ENCODE data around the gene OPCML. TPM values are rescaled to one million over a fixed set of nuclear protein-coding genes. Genes with fewer than 3 reads are reported as not detected.

OPCML gene
- total RNA-seq, 4 donors from 2014 or later, result 0.33 TPM; not detected in 3

DNA sequence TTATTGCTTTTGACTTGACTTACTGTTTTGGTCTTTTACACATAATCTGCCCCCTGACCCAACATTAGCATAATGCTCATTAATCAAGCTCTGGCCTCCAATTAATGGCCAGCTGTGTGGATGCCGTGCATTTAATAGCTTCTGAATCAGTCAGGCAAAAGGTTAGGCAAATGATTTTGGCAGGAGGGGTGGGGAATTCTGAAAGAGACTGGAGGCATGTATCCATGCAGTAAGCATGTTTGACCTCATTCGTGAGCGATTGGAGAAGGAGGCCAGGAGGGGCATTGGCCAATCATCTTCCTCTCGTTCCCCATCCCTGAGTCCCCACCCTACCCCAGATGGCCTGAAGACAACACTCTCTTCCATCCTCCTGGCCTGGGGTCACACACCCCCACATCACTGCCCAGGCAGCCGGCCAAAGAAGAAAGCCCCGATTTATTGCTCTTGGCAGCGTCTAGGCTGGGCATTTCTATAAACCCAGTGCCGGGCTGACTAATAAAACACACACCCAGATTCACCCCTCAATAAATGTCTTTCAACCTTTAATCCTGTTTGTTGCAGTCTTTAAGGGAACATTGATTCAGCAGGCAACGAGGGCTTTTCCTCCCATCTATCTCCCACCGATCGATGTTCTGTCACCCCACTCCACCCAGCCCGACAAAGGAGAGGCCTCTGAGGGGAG, 150.0 kb downstream of the OPCML start:
- intact Hi-C loops (cut with DNase I), result no loop called here
- no peaks in the 10 kb centered on the region for H3K27me3 ChIP-seq
- 71 to 82% methylated on average over 12 of the region's 12 CpGs for WGBS, 2 donors
- H3K36me3 ChIP-seq, result no peaks in the 10 kb centered on the region
- no peak overlapping the region for H3K27ac ChIP-seq
- no peaks in the 10 kb centered on the region for H3K9me3 ChIP-seq
- H3K4me1 ChIP-seq, result no peaks in the 10 kb centered on the region
- DNase-seq, result no peak
- no peak overlapping the region for H3K4me3 ChIP-seq (replicated peaks in 1 of 3)
- TF ChIP-seq, protein P1, sequence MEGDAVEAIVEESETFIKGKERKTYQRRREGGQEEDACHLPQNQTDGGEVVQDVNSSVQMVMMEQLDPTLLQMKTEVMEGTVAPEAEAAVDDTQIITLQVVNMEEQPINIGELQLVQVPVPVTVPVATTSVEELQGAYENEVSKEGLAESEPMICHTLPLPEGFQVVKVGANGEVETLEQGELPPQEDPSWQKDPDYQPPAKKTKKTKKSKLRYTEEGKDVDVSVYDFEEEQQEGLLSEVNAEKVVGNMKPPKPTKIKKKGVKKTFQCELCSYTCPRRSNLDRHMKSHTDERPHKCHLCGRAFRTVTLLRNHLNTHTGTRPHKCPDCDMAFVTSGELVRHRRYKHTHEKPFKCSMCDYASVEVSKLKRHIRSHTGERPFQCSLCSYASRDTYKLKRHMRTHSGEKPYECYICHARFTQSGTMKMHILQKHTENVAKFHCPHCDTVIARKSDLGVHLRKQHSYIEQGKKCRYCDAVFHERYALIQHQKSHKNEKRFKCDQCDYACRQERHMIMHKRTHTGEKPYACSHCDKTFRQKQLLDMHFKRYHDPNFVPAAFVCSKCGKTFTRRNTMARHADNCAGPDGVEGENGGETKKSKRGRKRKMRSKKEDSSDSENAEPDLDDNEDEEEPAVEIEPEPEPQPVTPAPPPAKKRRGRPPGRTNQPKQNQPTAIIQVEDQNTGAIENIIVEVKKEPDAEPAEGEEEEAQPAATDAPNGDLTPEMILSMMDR (IDR thresholded peaks at IDR 0.05), result no peak
- TF ChIP-seq POLR2A (IDR thresholded peaks at IDR 0.05), result no peak

DNA sequence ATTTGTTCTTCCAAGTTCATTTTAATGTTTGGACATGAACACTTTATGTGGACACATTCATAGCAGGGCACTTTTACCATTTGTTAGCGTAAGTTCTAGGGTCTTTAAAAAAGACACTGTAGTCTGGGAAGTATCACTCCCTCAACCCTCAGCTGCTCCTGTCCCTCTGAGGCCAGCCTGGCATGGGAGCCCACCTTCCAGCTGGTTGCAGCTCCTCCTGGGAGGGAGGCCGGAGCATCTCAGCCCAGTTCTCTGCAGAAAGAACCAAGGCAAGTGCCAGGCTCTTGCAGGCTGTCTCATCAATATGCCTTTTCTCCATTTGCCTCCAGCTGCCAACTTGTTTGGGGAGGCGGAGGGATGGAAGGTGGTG, 150.6 kb downstream of the OPCML start:
- Histone ChIP-seq H3K36me3 (no peaks in the 10 kb centered on the region), H3K4me1 (no peaks in the 10 kb centered on the region), H3K27ac (no peak overlapping the region), H3K27me3 (no peaks in the 10 kb centered on the region), H3K9me3 (no peaks in the 10 kb centered on the region), H3K4me3 (replicated peaks in 1 of 3) (no peak overlapping the region)
- no peak for TF ChIP-seq POLR2A (IDR thresholded peaks at IDR 0.05)
- TF ChIP-seq, protein P1 (IDR thresholded peaks at IDR 0.05), result no peak
- 58 to 80% methylated on average over 3 of the region's 3 CpGs for WGBS, 2 donors
- no peak for DNase-seq
- intact Hi-C loops (cut with DNase I), result no loop called here

GRCh38 chr11:133366147-133366546, 166.2 kb downstream of the OPCML start:
- DNase-seq, result no peak
- Histone ChIP-seq H3K4me3 (replicated peaks in 1 of 3) (no peak overlapping the region), H3K9me3 (no peaks in the 10 kb centered on the region), H3K27me3 (no peaks in the 10 kb centered on the region), H3K27ac (no peak overlapping the region), H3K36me3 (no peaks in the 10 kb centered on the region), H3K4me1 (no peaks in the 10 kb centered on the region)
- TF ChIP-seq POLR2A (IDR thresholded peaks at IDR 0.05), result no peak
- intact Hi-C loops (cut with DNase I), result no loop called here
- 35 to 55% methylated on average over 8 of the region's 8 CpGs for WGBS, 2 donors

- 77 to 86% methylated on average over 14 to 15 of the region's 15 CpGs for WGBS, 2 donors
- TF ChIP-seq POLR2A (IDR thresholded peaks at IDR 0.05), result no peak
- TF ChIP-seq, protein P1 (IDR thresholded peaks at IDR 0.05), result no peak
- no peak overlapping the region for H3K27ac ChIP-seq
- intact Hi-C loops (cut with DNase I), result no loop called here
- no peaks in the 10 kb centered on the region for H3K9me3 ChIP-seq
- H3K4me1 ChIP-seq, result no peaks in the 10 kb centered on the region
- no peak overlapping the region for H3K4me3 ChIP-seq (replicated peaks in 1 of 3)
- H3K27me3 ChIP-seq, result no peaks in the 10 kb centered on the region
- no peak for DNase-seq
- H3K36me3 ChIP-seq, result no peaks in the 10 kb centered on the region
Observed at GRCh38 chr11:133362916-133363315, 169.4 kb downstream of the OPCML start.

DNA sequence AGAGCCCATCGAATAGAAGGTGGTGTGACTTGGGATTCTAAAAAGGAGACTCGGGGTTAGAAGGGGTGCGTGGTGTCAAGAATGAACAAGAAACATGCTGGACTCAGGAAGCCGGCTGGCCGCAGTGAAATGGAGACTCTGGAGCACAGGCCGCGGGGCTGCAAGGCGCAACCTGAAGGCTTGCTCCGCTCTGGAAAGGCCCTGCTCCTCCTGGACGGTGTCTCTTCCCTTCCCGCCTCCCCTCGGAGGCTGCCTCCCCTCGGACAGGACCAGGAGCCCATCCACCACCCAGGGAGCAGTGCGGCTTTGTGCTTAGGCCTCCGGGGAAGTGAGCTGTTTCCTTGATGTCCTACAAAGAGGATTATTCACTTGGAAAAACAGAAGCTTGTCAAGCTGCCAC, 170.1 kb downstream of the OPCML start:
- no peak for TF ChIP-seq POLR2A (IDR thresholded peaks at IDR 0.05)
- TF ChIP-seq, protein P1 (IDR thresholded peaks at IDR 0.05), result no peak
- intact Hi-C loops (cut with DNase I), result no loop called here
- Histone ChIP-seq H3K9me3 (no peaks in the 10 kb centered on the region), H3K36me3 (no peaks in the 10 kb centered on the region), H3K4me1 (no peaks in the 10 kb centered on the region), H3K27me3 (no peaks in the 10 kb centered on the region), H3K4me3 (replicated peaks in 1 of 3) (no peak overlapping the region), H3K27ac (no peak overlapping the region)
- no peak for DNase-seq
- 83 to 84% methylated on average over 15 of the region's 15 CpGs for WGBS, 2 donors

GRCh38 chr11:133361689-133361994, 170.7 kb downstream of the OPCML start:
- intact Hi-C loops (cut with DNase I), result no loop called here
- no peak for TF ChIP-seq POLR2A (IDR thresholded peaks at IDR 0.05)
- TF ChIP-seq, protein P1 (IDR thresholded peaks at IDR 0.05), result no peak
- Histone ChIP-seq H3K27me3 (no peaks in the 10 kb centered on the region), H3K36me3 (no peaks in the 10 kb centered on the region), H3K9me3 (no peaks in the 10 kb centered on the region), H3K4me1 (no peaks in the 10 kb centered on the region), H3K27ac (no peak overlapping the region), H3K4me3 (replicated peaks in 1 of 3) (no peak overlapping the region)
- 90 to 96% methylated on average over 19 to 20 of the region's 21 CpGs for WGBS, 2 donors
- no peak for DNase-seq
